OCI-LY1 (cell line): ENCODE measurements around the gene CERS6.

Source experiments
- H2AFZ ChIP-seq: fragments of 200-600 bp; sonication (generic), shearing (Covaris generic); 2 replicates; pipeline ENCODE4 v1.6.0; 2014; ENCODE audit warnings: antibody characterized with exemption, mild to moderate bottlenecking, low read length
- H3F3A ChIP-seq: fragments of 200-600 bp; sonication (generic), shearing (Covaris generic); 2 replicates; pipeline ENCODE4 v1.6.0; 2014; ENCODE audit warnings: mild to moderate bottlenecking, antibody characterized with exemption, low read length, moderate library complexity; ENCODE audit not compliant: insufficient read depth
- H3K27ac ChIP-seq: fragments of 200-600 bp; sonication (generic); 2 replicates; pipeline ENCODE4 v1.5.1; 2014; ENCODE audit warnings: low read length, mixed run types, mild to moderate bottlenecking, low read depth; ENCODE audit not compliant: poor library complexity, severe bottlenecking
- H3K27me3 ChIP-seq: fragments of 200-600 bp; sonication (generic); 2 replicates; pipeline ENCODE4 v1.6.0; 2014; ENCODE audit warnings: antibody characterized with exemption, mild to moderate bottlenecking, low read length, moderate library complexity; ENCODE audit not compliant: insufficient read depth
- H3K36me3 ChIP-seq: fragments of 200-600 bp; sonication (generic); 2 replicates; pipeline ENCODE4 v1.6.1; 2014; ENCODE audit warnings: mild to moderate bottlenecking, antibody characterized with exemption, low read length, moderate library complexity, mixed read lengths; ENCODE audit not compliant: insufficient read depth
- H3K4me1 ChIP-seq: fragments of 200-600 bp; sonication (generic); 2 replicates; pipeline ENCODE4 v1.5.1; 2014; ENCODE audit warnings: mild to moderate bottlenecking, low read length, moderate library complexity; ENCODE audit not compliant: insufficient read depth, severe bottlenecking
- H3K4me2 ChIP-seq: fragments of 200-600 bp; sonication (generic), shearing (Covaris generic); 2 replicates; pipeline ENCODE4 v1.6.1; 2014; ENCODE audit warnings: low read length
- H3K4me3 ChIP-seq: fragments of 200-600 bp; sonication (generic); 2 replicates; pipeline ENCODE4 v1.5.1; 2014; ENCODE audit warnings: low read length, low read depth, mild to moderate bottlenecking, mixed read lengths; ENCODE audit not compliant: poor library complexity, severe bottlenecking
- H3K79me2 ChIP-seq: fragments of 200-600 bp; shearing (Covaris generic); 2 replicates; pipeline ENCODE4 v1.6.1; 2016; ENCODE audit warnings: mixed run types, low read length, mixed read lengths; ENCODE audit not compliant: insufficient read depth
- H3K9ac ChIP-seq: fragments of 200-600 bp; sonication (generic), shearing (Covaris generic); 2 replicates; pipeline ENCODE4 v1.6.1; 2014; ENCODE audit warnings: mild to moderate bottlenecking, low read length, mixed read lengths
- H3K9me2 ChIP-seq: fragments of 200-600 bp; sonication (generic), shearing (Covaris generic); 2 replicates; pipeline ENCODE4 v1.6.1; 2014; ENCODE audit warnings: low read depth, mild to moderate bottlenecking, low read length, mixed read lengths
- H3K9me3 ChIP-seq: fragments of 200-600 bp; shearing (Covaris generic); 2 replicates; pipeline ENCODE4 v1.6.1; 2014; ENCODE audit warnings: low read length, mixed read lengths
- H4K20me1 ChIP-seq: fragments of 200-600 bp; sonication (generic), shearing (Covaris generic); 2 replicates; pipeline ENCODE4 v1.6.0; 2016; ENCODE audit warnings: mild to moderate bottlenecking, low read length; ENCODE audit not compliant: insufficient read depth
- CTCF ChIP-seq: fragments of 200-600 bp; sonication (generic), shearing (Covaris generic); IDR thresholded peaks from 2 replicates; pipeline ENCODE4 v1.5.1; 2017; ENCODE audit warnings: mild to moderate bottlenecking, antibody characterized with exemption, low read length, moderate library complexity, mixed read lengths
- EZH2 ChIP-seq: fragments of 200-600 bp; sonication (generic), shearing (Covaris generic); IDR thresholded peaks from 2 replicates; pipeline ENCODE4 v1.8.0; 2017; ENCODE audit warnings: borderline replicate concordance, mixed run types, mild to moderate bottlenecking, antibody characterized with exemption, low read length, moderate library complexity, mixed read lengths

The CERS6 gene

GRCh38 chr2:168726375-168726774, 270.3 kb downstream of the CERS6 start:
- Histone ChIP-seq H3K9me2 (no peaks in the 10 kb centered on the region), H3K4me2 (no peak overlapping the region), H3K79me2 (no peaks in the 10 kb centered on the region), H3K27me3 (peaks cover 5% of the 10 kb centered on the region; the same call in 1 of the 2 replicates), H3K4me1 (no peaks in the 10 kb centered on the region), H3F3A (no peaks in the 10 kb centered on the region), H3K9me3 (no peaks in the 10 kb centered on the region), H3K9ac (no peak overlapping the region), H3K36me3 (no peaks in the 10 kb centered on the region), H3K27ac (no peak overlapping the region), H4K20me1 (no peaks in the 10 kb centered on the region), H2AFZ (no peak overlapping the region), H3K4me3 (no peak overlapping the region)
- TF ChIP-seq EZH2, result no peak
- TF ChIP-seq CTCF, result no peak

GRCh38 chr2:168727904-168728470, 271.9 kb downstream of the CERS6 start:
- no peak overlapping the region for H3K9ac ChIP-seq
- H3K27ac ChIP-seq, result no peak overlapping the region
- H3K36me3 ChIP-seq, result no peaks in the 10 kb centered on the region
- H3K27me3 ChIP-seq, result peaks cover 5% of the 10 kb centered on the region; the same call in 1 of the 2 replicates
- H3K9me2 ChIP-seq, result no peaks in the 10 kb centered on the region
- no peak overlapping the region for H2AFZ ChIP-seq
- H3F3A ChIP-seq, result no peaks in the 10 kb centered on the region
- no peaks in the 10 kb centered on the region for H3K4me1 ChIP-seq
- TF ChIP-seq CTCF, result no peak
- TF ChIP-seq EZH2, result no peak
- H3K4me3 ChIP-seq, result no peak overlapping the region
- H3K79me2 ChIP-seq, result no peaks in the 10 kb centered on the region
- no peaks in the 10 kb centered on the region for H4K20me1 ChIP-seq
- no peaks in the 10 kb centered on the region for H3K9me3 ChIP-seq
- H3K4me2 ChIP-seq, result no peak overlapping the region

GRCh38 chr2:168729455-168729854, 273.4 kb downstream of the CERS6 start:
- H3K4me1 ChIP-seq, result no peaks in the 10 kb centered on the region
- peaks cover 5% of the 10 kb centered on the region; the same call in 1 of the 2 replicates for H3K27me3 ChIP-seq
- H3K9me3 ChIP-seq, result no peaks in the 10 kb centered on the region
- no peak overlapping the region for H3K4me3 ChIP-seq
- no peak overlapping the region for H3K9ac ChIP-seq
- TF ChIP-seq EZH2 (no peak), CTCF (no peak)
- H3K36me3 ChIP-seq, result no peaks in the 10 kb centered on the region
- no peaks in the 10 kb centered on the region for H3K9me2 ChIP-seq
- no peak overlapping the region for H2AFZ ChIP-seq
- H3F3A ChIP-seq, result no peaks in the 10 kb centered on the region
- H3K27ac ChIP-seq, result no peak overlapping the region
- H4K20me1 ChIP-seq, result no peaks in the 10 kb centered on the region
- no peak overlapping the region for H3K4me2 ChIP-seq
- H3K79me2 ChIP-seq, result no peaks in the 10 kb centered on the region
